ENCODE data around the gene GPSM1.
"Not testable (repeated sequence)": the region's sequence is repeated elsewhere in the genome, so short reads cannot be mapped to it uniquely, and the experiment has no call there.

GPSM1 gene

DNA sequence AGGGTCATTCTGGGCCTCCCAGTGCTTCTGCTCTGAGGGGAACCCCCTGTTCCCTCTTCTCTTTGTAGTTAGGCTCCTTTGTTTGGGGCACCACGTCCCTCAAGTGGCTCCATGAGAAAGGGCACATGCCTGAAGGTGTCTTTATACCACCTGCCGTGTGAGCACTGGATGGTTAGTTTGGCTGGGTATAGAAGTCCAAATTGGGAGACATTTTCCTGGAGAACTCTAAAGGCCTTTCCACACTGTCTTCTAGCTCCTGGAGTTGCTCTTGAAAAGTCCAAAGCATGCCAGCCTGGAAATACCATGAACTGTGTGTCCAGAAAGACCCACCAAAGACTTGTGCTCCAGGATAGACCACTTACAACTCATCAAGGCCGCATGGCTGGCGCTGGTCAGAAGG is 12.4 kb upstream of the GPSM1 start:
- TF ChIP-seq, protein P1, sequence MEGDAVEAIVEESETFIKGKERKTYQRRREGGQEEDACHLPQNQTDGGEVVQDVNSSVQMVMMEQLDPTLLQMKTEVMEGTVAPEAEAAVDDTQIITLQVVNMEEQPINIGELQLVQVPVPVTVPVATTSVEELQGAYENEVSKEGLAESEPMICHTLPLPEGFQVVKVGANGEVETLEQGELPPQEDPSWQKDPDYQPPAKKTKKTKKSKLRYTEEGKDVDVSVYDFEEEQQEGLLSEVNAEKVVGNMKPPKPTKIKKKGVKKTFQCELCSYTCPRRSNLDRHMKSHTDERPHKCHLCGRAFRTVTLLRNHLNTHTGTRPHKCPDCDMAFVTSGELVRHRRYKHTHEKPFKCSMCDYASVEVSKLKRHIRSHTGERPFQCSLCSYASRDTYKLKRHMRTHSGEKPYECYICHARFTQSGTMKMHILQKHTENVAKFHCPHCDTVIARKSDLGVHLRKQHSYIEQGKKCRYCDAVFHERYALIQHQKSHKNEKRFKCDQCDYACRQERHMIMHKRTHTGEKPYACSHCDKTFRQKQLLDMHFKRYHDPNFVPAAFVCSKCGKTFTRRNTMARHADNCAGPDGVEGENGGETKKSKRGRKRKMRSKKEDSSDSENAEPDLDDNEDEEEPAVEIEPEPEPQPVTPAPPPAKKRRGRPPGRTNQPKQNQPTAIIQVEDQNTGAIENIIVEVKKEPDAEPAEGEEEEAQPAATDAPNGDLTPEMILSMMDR (IDR thresholded peaks at IDR 0.05), result no peak
- TF ChIP-seq ZFX (IDR thresholded peaks at IDR 0.05; ENCODE audit: borderline replicate concordance), result no peak
- H3K27ac ChIP-seq, result no peak overlapping the region

DNA sequence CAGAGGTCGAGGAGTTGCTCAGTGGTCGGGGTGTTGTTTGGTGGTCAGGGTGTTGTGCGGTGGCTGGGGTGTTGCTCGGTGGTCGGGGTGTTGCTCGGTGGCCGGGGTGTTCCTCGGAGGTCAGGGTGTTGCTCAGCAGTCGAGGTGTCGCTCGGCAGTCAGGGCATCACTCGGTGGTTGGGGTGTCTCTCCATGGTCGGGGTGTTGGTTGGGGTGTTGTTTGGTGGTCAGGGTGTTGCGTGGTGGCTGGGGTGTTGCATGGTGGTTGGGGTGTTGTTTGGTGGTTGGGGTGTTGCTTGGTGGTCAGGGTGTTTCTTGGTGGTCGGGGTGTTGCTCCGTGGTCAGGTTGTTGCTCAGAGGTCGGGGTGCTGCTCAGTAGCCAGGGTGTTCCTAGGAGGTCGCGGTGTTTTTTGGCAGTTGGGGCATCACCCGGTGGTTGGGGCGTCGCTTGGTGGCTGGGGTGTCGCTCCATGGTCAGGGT is 11.0 kb upstream of the GPSM1 start:
- no peak for TF ChIP-seq ZFX (IDR thresholded peaks at IDR 0.05; ENCODE audit: borderline replicate concordance)
- TF ChIP-seq, protein P1 (IDR thresholded peaks at IDR 0.05), result no peak
- H3K27ac ChIP-seq, result no peak overlapping the region

DNA sequence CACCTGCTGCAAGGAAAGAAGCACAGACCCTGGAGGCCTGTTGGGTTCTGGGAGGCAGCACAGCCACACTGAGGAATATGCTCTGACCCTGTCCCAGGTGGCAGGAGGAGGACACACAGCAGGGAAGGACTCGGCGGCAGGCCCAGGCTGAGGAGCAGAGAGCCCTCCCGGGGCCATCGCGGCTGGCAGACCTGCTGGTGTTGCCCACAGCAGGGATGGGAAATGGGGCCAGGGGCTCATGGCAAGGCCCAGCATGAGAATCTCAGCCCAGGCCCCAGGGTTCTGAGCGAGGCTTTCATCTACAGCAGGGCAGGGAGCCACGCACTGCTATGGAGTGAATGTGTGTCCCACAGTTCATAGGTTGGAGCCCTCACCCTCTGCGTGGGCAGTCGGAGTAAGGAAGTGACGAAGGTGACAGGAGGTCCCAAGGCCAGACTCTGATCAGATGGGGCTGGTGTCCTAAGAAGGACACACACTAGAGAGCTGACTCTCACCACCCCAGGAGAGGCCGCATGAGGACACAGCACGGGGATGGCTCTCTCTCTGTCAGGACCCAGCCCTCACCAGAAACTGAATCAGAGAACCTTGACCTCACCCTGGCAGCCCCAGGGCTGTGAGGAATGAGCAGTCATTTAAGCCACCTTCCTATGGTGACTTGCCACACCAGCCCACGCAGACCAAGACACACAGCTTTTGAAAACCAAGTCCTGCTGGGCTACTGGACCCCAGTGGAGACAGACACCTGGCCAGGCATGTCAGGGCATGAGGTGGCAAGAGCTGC is 10.3 kb upstream of the GPSM1 start:
- TF ChIP-seq ZFX (IDR thresholded peaks at IDR 0.05; ENCODE audit: borderline replicate concordance), result no peak
- TF ChIP-seq, protein P1 (IDR thresholded peaks at IDR 0.05), result no peak
- H3K27ac ChIP-seq, result no peak overlapping the region

GRCh38 chr9:136317695-136318094 is 9.6 kb upstream of the GPSM1 start:
- no peak overlapping the region for H3K27ac ChIP-seq
- TF ChIP-seq, protein P1 (IDR thresholded peaks at IDR 0.05), result no peak

- TF ChIP-seq, protein P1 (IDR thresholded peaks at IDR 0.05), result no peak
- no peak for TF ChIP-seq ZFX (IDR thresholded peaks at IDR 0.05; ENCODE audit: borderline replicate concordance)
- H3K27ac ChIP-seq, result no peak overlapping the region
These were observed 9.1 kb upstream of the GPSM1 start for GRCh38 chr9:136318111-136318775.

GRCh38 chr9:136318776-136319241 is 8.5 kb upstream of the GPSM1 start:
- no peak overlapping the region for H3K27ac ChIP-seq
- TF ChIP-seq, protein P1 (IDR thresholded peaks at IDR 0.05), result no peak
- TF ChIP-seq ZFX (IDR thresholded peaks at IDR 0.05; ENCODE audit: borderline replicate concordance), result no peak

- H3K27ac ChIP-seq, result not testable (repeated sequence)
These were observed 8.1 kb upstream of the GPSM1 start for GRCh38 chr9:136319244-136319643.

DNA sequence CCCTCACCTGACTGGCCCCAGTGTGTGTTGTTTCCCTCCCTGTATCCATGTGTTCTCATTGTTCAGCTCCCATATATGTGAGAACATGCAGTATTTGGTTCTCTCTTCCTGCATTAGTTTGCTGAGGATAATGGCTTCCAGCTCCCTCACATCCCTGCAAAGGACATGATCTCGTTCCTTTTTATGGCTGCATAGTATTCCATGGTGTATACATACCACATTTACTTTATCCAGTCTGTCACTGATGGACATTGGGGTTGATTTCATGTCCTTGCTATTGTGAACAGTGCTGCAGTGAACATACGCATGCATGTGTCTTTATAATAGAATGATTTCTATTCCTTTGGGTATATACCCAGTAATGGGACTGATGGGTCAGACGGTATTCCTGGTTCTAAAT is 7.4 kb upstream of the GPSM1 start:
- not testable (repeated sequence) for H3K27ac ChIP-seq

DNA sequence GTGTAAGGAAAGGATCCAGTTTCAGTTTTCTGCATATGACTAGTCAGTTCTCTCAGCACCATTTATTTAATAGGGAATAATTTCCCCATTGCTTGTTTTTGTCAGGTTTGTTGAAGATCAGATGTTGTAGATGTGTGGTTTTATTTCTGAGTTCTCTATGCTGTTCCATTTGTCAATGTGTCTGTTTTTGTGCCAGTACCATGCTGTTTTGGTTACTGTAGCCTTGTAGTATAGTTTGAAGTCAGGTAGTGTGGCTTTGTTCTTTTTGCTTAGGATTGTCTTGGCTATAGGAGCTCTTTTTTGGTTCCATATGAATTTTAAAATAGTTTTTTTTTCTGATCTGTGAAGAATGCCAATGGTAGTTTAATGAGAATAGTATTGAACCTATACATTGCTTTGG is 6.4 kb upstream of the GPSM1 start:
- H3K27ac ChIP-seq, result not testable (repeated sequence)

Data from 22Rv1 (cell line).